Ureter (tissue), 1 donor: ENCODE measurements around the gene STAB1. TPM values are rescaled to one million over a fixed set of nuclear protein-coding genes. Genes with fewer than 3 reads are reported as not detected.

ENCODE experiments used
- DNase-seq: peaks from one replicate; pipeline ENCODE4 v3.0.0-alpha.2; 2020; ENCODE audit warnings: low spot score
- total RNA-seq: library from RNA; stranded (reverse); gene quantifications from one replicate; pipeline ENCODE4 v1.2.4, GENCODE V29; 2023
- donor health status: DM: yes; HTN: yes; CAD: no.

STAB1 gene
- total RNA-seq, 1 donor from 2014 or later, result 191 TPM

DNA sequence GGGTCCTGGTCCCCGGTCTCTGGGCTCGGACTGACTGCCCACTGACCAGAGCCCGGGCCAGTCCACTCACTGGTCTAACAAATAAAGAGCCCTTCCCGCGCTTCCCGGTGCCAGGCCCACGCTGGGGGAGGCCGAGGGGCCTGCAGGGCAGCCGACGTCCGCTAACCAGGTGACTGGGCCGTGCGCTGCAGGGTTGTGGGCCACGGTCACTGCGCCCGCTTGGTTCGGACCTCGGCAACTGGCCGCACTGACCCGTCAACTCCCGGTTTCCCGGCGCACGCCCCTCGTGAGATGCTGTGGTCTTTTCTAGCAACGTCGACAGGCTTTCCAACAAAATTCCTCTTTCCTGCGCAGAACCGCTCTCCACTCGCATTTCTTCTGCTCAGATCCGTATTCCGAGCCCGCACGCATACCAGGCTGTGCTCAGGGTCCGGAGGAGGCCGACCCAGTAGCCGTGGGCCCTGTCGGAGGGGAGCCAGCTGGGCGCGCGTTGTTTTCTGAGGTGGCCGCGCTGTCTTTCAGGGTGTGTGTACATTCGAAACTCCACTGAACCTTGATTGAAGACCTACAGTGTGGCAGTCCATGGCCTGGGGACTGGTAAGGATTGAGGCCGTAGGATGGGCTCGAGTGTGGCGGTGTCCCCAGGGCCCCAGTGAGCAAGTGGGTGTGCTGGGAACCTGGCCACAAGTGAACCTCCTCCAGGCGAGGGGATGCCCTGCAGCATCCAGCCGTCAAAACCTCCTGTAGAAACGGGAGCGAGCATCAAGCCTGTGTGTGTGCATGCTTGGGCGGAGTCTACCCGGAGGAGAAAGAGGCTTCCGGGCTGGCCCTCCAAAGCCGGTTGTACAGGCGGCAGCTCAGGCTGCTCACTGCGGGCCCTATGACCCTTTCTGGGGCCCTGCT is 39.4 kb downstream of the STAB1 start:
- DNase-seq, result peak; percentile 54

DNA sequence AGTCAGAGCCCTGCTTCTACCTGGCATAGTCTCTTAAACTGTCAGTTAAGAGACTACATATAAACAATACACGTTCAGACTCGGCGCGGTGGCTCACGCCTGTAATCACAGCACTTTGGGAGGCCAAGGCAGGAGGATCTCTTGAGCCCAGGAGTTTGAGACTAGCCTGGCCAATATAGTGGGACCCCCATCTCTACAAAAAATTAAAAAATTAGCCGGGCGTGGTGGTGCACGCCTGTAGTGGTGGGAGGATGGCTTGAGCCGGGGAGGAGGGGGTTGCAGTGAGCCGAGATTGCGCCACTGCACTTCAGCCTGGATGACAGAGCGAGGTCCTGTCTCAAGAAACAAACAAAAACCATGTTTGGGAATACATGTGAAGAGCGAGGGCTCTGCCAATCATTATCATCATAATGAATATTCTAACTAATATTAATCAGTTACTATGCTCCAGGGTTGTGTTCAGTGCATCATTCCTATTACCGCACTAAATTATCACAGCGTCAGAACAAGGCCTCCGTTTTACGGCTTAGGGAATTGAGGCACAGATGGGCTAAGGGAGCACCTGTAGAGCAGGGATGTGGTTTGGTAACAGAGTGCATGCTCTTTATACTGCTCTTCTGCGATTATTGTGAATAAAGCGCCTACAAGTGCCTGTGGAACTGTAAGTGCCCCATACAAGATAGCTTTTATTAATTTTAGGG is 40.4 kb downstream of the STAB1 start:
- peak; percentile 42 for DNase-seq

GRCh38 chr3:52536112-52536368 is 40.9 kb downstream of the STAB1 start:
- DNase-seq, result no peak

GRCh38 chr3:52536369-52537164 is 41.4 kb downstream of the STAB1 start, which contains the start of gene UQCC5:
TSS of gene UQCC5 (plus strand) at chr3:52536605. CDS start at chr3:52536756, 151 bp downstream.
- DNase-seq, result peak; percentile 98

GRCh38 chr3:52537165-52537620 is 42.1 kb downstream of the STAB1 start:
- DNase-seq, result no peak

GRCh38 chr3:52537726-52538421 is 42.7 kb downstream of the STAB1 start:
- DNase-seq, result no peak

- no peak for DNase-seq
Observed at GRCh38 chr3:52539010-52539653, 44.0 kb downstream of the STAB1 start.

GRCh38 chr3:52541050-52541449 is 45.9 kb downstream of the STAB1 start:
- DNase-seq, result no peak

DNA sequence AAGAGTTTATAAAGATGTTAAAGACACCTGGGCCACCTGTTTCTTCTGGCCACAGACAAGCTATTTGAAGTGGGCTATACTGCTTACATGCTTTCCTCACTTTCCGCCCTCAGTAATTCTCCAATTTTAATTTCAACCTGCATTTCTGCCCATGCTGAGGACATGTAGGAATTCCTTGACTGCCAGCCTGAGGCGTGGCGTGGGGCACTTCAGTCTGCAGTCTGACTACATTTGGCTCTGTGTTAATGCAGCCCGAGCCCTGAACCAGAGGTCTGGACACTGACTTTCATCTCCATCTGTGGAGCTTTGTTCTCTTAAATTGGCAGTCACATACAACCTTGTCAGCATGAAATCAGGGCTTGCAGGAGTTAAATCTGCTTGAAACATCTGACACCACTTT is 49.8 kb downstream of the STAB1 start:
- no peak for DNase-seq

GRCh38 chr3:52546111-52546901 is 51.2 kb downstream of the STAB1 start:
- no peak for DNase-seq

- no peak for DNase-seq
Observed at GRCh38 chr3:52547143-52547542, 52.0 kb downstream of the STAB1 start.

GRCh38 chr3:52551118-52551517 is 56.0 kb downstream of the STAB1 start:
- DNase-seq, result no peak

DNA sequence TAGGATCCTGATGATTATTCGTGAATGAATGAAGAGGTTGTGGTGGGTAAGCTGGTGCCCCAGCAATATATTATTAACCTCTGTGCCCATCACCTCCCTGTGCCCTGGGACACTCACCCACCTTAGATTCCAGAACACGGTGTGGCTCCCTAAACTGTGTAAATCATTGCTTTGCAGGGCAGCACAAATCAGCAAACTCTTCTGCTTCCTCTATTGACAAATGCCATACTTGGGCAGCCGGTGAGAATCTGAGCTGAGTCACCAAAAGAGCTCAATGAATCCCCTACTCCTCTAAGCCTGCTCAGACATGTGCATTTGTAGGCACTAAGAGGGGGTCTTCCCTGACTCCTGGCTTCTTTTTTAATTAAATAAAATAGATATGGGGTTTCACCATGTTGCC is 57.0 kb downstream of the STAB1 start:
- DNase-seq, result peak; percentile 68

DNA sequence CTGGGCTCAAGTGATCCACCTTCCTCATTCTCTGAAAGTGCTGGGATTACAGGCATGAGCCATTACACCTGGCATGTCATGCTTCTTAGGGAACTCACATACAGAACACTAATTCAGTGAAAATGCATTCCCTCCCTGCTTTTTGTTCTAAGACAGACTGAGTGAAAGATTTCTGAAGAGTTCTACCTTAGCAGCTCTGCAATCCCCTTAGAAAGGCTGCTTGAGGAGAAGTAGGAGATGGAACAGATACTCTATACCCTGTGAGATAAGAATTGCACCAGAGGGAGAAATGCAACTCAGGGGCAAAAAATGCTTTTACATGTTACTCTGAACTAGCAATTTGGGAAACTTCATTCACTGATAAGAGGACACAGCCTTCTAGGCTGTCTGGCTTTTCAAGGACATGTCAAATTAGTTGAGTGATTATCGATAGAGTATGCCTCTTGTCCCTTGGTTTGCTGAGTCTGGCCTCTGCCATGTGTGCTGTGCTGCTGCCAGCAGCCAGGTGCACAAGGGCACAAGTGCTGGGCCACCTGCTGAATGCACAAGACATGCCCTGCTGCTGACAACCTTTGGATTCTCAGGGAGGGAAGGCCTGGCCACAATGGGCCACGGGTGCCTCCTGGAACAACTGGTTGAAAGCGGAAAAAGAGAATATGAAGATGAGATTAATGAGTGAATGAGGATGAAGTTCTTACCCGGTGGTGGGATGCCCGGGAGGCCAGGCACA is 59.1 kb downstream of the STAB1 start:
- no peak for DNase-seq

DNA sequence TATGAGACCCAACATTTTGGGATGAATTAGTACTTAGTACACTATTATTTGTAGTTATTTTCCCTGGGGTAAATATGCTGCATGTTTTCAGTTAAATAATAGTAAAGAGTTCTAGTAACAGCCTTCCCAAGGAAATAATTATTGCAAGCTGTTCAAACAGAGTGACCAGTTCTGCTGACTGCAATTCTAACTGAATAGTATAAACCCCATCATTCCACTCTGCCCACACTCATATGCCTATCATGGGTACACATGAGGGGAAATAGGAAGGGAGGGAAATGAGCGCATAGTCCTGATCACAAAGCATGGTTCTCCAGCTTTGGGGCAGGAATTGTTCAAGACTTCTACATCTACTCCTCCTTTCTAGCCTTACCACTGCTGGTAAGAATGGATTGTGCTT is 59.9 kb downstream of the STAB1 start:
- no peak for DNase-seq

DNA sequence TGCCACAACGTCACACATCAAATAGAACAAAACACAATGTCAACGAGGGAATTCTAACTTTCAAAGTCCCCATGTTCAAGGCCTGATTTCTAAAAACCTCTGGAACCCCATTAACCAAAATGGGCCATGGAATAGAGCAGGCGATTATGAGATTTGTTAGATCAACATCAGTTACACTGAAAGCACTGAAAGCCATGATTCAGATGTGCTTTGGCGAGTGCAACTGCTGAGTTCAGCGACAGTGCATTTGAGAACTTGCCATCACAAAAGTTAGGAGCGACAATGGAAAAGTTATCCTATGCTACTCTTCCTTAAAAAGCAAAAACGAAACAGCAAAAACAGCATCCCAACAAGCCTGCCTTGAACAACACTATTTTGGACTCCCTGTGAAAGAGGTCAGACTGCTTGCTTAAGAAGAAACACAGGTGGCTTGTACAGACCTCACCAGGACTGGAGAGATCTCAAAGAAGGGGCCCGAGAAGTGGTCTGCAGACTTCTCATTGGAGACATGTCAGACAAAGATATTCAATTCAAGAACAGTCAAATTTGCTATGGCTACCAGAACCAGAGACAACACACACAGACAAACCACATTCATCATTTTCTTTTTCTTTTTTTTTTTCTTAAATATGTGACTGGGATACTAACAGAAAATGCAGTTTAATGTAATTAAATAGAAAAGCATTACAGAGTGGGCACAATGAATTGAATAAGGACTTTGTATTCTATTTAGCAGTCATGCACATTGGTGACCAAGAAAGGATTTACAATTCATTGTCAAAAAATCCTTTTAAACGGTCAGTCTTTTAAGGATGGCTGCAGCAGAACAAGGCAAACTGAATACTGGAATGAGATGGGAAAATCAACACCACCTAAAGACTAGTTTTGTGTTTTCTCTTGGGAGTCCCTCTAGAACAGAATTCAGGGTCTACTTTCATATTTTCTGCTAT is 62.1 kb downstream of the STAB1 start:
- DNase-seq, result no peak

DNA sequence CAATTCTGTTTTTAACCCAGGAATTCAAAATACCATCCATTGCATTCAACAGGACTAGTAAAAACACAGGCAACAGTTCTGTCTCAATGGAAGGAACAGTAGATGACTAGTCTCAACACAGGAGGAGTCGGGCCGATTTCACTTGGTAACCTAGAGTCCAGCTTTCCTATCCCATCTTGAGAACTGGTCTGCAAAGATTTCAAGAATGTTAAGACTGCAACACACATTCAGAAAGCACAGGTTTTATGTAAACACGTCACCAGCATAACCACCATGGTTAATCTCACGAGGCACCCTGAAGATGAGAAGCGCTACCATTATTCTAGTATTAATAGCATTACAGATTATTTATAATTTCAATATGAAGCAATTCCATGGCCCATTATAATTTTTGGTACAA is 63.3 kb downstream of the STAB1 start:
- no peak for DNase-seq

- DNase-seq, result no peak
Observed at GRCh38 chr3:52561028-52561747, 66.0 kb downstream of the STAB1 start.
